ENCODE measurements around the gene MAN1A1. TPM values are rescaled to one million over a fixed set of nuclear protein-coding genes. Genes with fewer than 3 reads are reported as not detected.
"Not testable (repeated sequence)": the region's sequence is repeated elsewhere in the genome, so short reads cannot be mapped to it uniquely, and the experiment has no call there.

Gene MAN1A1
- polyA plus RNA-seq, 1 experiment = 1.6 TPM

DNA sequence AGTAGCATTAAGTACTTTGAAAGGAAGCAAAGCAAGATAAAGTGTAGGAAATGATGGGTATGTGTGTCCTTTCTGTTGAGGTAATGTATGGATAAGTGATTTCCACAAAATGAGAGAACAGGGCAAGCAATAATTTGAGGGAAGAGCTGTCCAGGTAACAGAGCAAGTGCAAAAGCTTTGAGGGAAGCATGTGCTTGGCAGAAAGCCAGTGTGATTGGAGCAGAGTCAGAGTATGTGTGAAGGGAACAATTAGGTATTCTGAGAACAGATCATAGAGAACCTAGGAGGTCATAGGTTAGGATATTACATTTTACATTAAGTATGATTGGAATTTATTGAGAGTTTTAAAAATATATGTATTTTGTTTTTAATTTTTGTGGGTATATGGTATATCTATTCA, 30.2 kb upstream of the MAN1A1 start:
- POLR2A ChIA-PET = no interaction called here
- CTCF ChIA-PET = interaction anchor here (0.9 kb wide), 1 partner anchor 71 kb away, joined by 3 read pairs; no protein-coding TSS in a partner anchor
- Histone ChIP-seq H3K27me3 (ENCODE audit: control insufficient read depth, insufficient read depth, low read length) (no peaks in the 10 kb centered on the region), H3K4me3 (ENCODE audit: low read depth, low read length) (no peak overlapping the region), H3K36me3 (ENCODE audit: control insufficient read depth, insufficient read depth, low read length) (no peaks in the 10 kb centered on the region)
- DNase-seq (ENCODE audit: low read depth) = no peak
- TF ChIP-seq, protein P1, sequence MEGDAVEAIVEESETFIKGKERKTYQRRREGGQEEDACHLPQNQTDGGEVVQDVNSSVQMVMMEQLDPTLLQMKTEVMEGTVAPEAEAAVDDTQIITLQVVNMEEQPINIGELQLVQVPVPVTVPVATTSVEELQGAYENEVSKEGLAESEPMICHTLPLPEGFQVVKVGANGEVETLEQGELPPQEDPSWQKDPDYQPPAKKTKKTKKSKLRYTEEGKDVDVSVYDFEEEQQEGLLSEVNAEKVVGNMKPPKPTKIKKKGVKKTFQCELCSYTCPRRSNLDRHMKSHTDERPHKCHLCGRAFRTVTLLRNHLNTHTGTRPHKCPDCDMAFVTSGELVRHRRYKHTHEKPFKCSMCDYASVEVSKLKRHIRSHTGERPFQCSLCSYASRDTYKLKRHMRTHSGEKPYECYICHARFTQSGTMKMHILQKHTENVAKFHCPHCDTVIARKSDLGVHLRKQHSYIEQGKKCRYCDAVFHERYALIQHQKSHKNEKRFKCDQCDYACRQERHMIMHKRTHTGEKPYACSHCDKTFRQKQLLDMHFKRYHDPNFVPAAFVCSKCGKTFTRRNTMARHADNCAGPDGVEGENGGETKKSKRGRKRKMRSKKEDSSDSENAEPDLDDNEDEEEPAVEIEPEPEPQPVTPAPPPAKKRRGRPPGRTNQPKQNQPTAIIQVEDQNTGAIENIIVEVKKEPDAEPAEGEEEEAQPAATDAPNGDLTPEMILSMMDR (IDR thresholded peaks at IDR 0.05; ENCODE audit: insufficient read depth, low read depth, low read length) = no peak

GRCh38 chr6:119377043-119377442, 27.5 kb upstream of the MAN1A1 start:
- DNase-seq (ENCODE audit: low read depth); CTCF ChIA-PET; H3K4me3 ChIP-seq (ENCODE audit: low read depth, low read length); H3K27me3 ChIP-seq (ENCODE audit: control insufficient read depth, insufficient read depth, low read length); POLR2A ChIA-PET; H3K36me3 ChIP-seq (ENCODE audit: control insufficient read depth, insufficient read depth, low read length): not testable (repeated sequence)

DNA sequence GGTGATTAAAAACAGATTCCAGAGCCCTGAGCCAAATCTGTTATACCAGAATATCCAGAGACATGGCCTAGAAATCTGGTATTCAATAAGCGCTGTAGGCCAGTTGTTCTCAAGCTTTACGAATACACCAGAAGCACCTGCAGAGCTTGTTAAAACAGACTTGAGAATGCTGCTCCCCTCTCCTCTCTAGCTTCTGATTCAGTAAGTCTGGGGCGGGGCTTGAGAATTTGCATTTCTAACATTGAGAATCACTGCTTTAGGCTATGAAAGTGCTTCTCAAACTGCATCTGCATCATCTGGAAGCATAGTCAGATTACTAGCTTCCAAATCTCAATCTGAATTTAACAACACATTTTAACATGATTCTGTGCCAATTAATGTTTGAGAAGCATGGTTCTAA, 20.5 kb upstream of the MAN1A1 start:
- H3K4me3 ChIP-seq (ENCODE audit: low read depth, low read length) = no peak overlapping the region
- no peaks in the 10 kb centered on the region for H3K36me3 ChIP-seq (ENCODE audit: control insufficient read depth, insufficient read depth, low read length)
- no peak for DNase-seq (ENCODE audit: low read depth)
- TF ChIP-seq, protein P1 (IDR thresholded peaks at IDR 0.05; ENCODE audit: insufficient read depth, low read depth, low read length) = no peak
- POLR2A ChIA-PET = no interaction called here
- CTCF ChIA-PET = no interaction called here
- no peaks in the 10 kb centered on the region for H3K27me3 ChIP-seq (ENCODE audit: control insufficient read depth, insufficient read depth, low read length)

DNA sequence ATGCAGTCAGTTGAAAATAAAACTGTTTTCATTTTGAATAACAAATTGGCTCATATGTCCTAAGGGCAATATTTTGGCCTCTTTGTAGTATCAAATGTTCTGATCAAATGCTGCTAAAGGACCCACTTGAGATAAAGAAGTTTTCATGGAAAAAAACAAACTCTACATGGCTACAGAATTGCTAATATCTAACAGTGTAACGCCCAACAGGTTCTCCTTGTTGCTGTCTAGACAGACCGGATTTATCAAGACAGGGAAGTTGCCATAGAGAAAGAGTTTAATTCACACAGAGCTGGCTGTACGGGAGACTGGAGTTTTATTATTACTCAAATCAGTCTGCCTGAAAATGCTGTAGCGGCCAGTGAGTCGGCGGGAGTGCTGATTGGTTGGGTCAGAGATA, 19.4 kb upstream of the MAN1A1 start:
- Histone ChIP-seq H3K36me3 (ENCODE audit: control insufficient read depth, insufficient read depth, low read length) (no peaks in the 10 kb centered on the region), H3K4me3 (ENCODE audit: low read depth, low read length) (no peak overlapping the region), H3K27me3 (ENCODE audit: control insufficient read depth, insufficient read depth, low read length) (no peaks in the 10 kb centered on the region)
- TF ChIP-seq, protein P1 (IDR thresholded peaks at IDR 0.05; ENCODE audit: insufficient read depth, low read depth, low read length) = no peak
- ChIA-PET CTCF (no interaction called here), POLR2A (no interaction called here)
- no peak for DNase-seq (ENCODE audit: low read depth)

GRCh38 chr6:119361209-119361608, 11.6 kb upstream of the MAN1A1 start:
- no peak for DNase-seq (ENCODE audit: low read depth)
- TF ChIP-seq, protein P1 (IDR thresholded peaks at IDR 0.05; ENCODE audit: insufficient read depth, low read depth, low read length) = no peak
- POLR2A ChIA-PET = no interaction called here
- Histone ChIP-seq H3K27me3 (ENCODE audit: control insufficient read depth, insufficient read depth, low read length) (no peaks in the 10 kb centered on the region), H3K4me3 (ENCODE audit: low read depth, low read length) (no peak overlapping the region), H3K36me3 (ENCODE audit: control insufficient read depth, insufficient read depth, low read length) (no peaks in the 10 kb centered on the region)
- CTCF ChIA-PET = no interaction called here

GRCh38 chr6:119360262-119360915, 10.8 kb upstream of the MAN1A1 start:
- no peaks in the 10 kb centered on the region for H3K36me3 ChIP-seq (ENCODE audit: control insufficient read depth, insufficient read depth, low read length)
- DNase-seq (ENCODE audit: low read depth) = no peak
- no peaks in the 10 kb centered on the region for H3K27me3 ChIP-seq (ENCODE audit: control insufficient read depth, insufficient read depth, low read length)
- no peak overlapping the region for H3K4me3 ChIP-seq (ENCODE audit: low read depth, low read length)
- CTCF ChIA-PET = no interaction called here
- TF ChIP-seq, protein P1 (IDR thresholded peaks at IDR 0.05; ENCODE audit: insufficient read depth, low read depth, low read length) = no peak
- POLR2A ChIA-PET = no interaction called here

Data from BJ (cell line).